Aortic smooth muscle cell (primary cell): Measurements from ENCODE around the gene WAS. TPM values are rescaled to one million over a fixed set of nuclear protein-coding genes. Genes with fewer than 3 reads are reported as not detected.

Experiments
- total RNA-seq: library from RNA; depleted of rRNA; stranded (reverse); fragments of >200 nt; gene quantifications from 2 replicates; pipeline ENCODE4 v1.2.3, GENCODE V29; 2014

The WAS gene
- total RNA-seq: 0.12 TPM in 1 of 2 replicates, not detected in the other

GRCh38 chrX:48683411-48683982 lies at the start of gene WAS:
Gene WAS (plus strand): TSS chrX:48683799. CDS start chrX:48683854, 55 bp downstream.

GRCh38 chrX:48696301-48696908 lies 12.8 kb downstream of the WAS start, which contains the start of gene SUV39H1:
Gene SUV39H1 (plus strand): TSS chrX:48696734. CDS start chrX:48696785, 51 bp downstream.

Other genes with a start within 250 kb of the WAS start
- 14.2 and 21.1 TPM in 2 replicates for gene SLC38A5, start 213.5 kb upstream of the WAS start, total RNA-seq
- gene FTSJ1, start 207.6 kb upstream of the WAS start, total RNA-seq: 34.9 and 49.0 TPM in 2 replicates
- gene PORCN, start 174.8 kb upstream of the WAS start, total RNA-seq: 8.2 and 11.0 TPM in 2 replicates
- gene EBP, start 162.0 kb upstream of the WAS start, total RNA-seq: 62.8 and 84.9 TPM in 2 replicates
- 5.4 and 6.0 TPM in 2 replicates for gene TBC1D25, start 144.1 kb upstream of the WAS start, total RNA-seq
- gene RBM3, start 109.3 kb upstream of the WAS start, total RNA-seq: 301 and 362 TPM in 2 replicates
- gene WDR13, start 86.3 kb upstream of the WAS start, total RNA-seq: 146 and 154 TPM in 2 replicates
- 3.0 and 4.4 TPM in 2 replicates for gene SUV39H1, start 12.9 kb downstream of the WAS start, total RNA-seq
- not detected in 2 replicates for gene GLOD5, start 77.9 kb downstream of the WAS start, total RNA-seq
- not detected in 2 replicates for gene GATA1, start 102.8 kb downstream of the WAS start, total RNA-seq
- 21.7 and 28.1 TPM in 2 replicates for gene HDAC6, start 118.3 kb downstream of the WAS start, total RNA-seq
- gene ERAS, start 142.7 kb downstream of the WAS start, total RNA-seq: not detected in 2 replicates
- gene PCSK1N, start 151.8 kb downstream of the WAS start, total RNA-seq: not detected in 2 replicates
- gene TIMM17B, start 214.0 kb downstream of the WAS start, total RNA-seq: 22.9 and 30.3 TPM in 2 replicates
- gene PQBP1, start 214.1 kb downstream of the WAS start, total RNA-seq: 63.0 and 96.7 TPM in 2 replicates
- 11.9 and 12.9 TPM in 2 replicates for gene SLC35A2, start 227.8 kb downstream of the WAS start, total RNA-seq
- 2.7 and 3.3 TPM in 2 replicates for gene PIM2, start 235.2 kb downstream of the WAS start, total RNA-seq